HL-60/S4 treated with retinoic acid at 250 ng/mL for 4 days and 3 days (cell line): ENCODE data around the gene CCSER1.
"Not testable (repeated sequence)": the region's sequence is repeated elsewhere in the genome, so short reads cannot be mapped to it uniquely, and the experiment has no call there.

Experiments used
- in situ Hi-C: fragments of 300-500 bp; cut with MboI; formaldehyde crosslinking; loops from 2 replicates; pipeline ENCODE4 v1.7.0; 2022; ENCODE audit warnings: low sequenced_read_pairs

Gene CCSER1

GRCh38 chr4:90641861-90642599, 514.8 kb downstream of the CCSER1 start:
- in situ Hi-C loops, result no loop called here

GRCh38 chr4:90643156-90643555, 516.0 kb downstream of the CCSER1 start:
- in situ Hi-C loops, result no loop called here

- in situ Hi-C loops, result no loop called here
These were observed 521.1 kb downstream of the CCSER1 start for GRCh38 chr4:90648311-90648710.

- in situ Hi-C loops, result no loop called here
These were observed 521.6 kb downstream of the CCSER1 start for GRCh38 chr4:90648791-90649190.

- in situ Hi-C loops, result no loop called here
These were observed 533.5 kb downstream of the CCSER1 start for GRCh38 chr4:90660672-90661071.

GRCh38 chr4:90670183-90670582, 543.0 kb downstream of the CCSER1 start:
- in situ Hi-C loops, result no loop called here

GRCh38 chr4:90689739-90690138, 562.5 kb downstream of the CCSER1 start:
- in situ Hi-C loops, result no loop called here

- in situ Hi-C loops, result no loop called here
These were observed 568.2 kb downstream of the CCSER1 start for GRCh38 chr4:90695411-90695810.

GRCh38 chr4:90705501-90705900, 578.3 kb downstream of the CCSER1 start:
- in situ Hi-C loops, result not testable (repeated sequence)

- in situ Hi-C loops, result no loop called here
These were observed 588.0 kb downstream of the CCSER1 start for GRCh38 chr4:90715242-90715641.

GRCh38 chr4:90718931-90719330, 591.7 kb downstream of the CCSER1 start:
- in situ Hi-C loops, result no loop called here

- in situ Hi-C loops, result no loop called here
These were observed 600.7 kb downstream of the CCSER1 start for GRCh38 chr4:90727938-90728337.

- in situ Hi-C loops, result no loop called here
These were observed 603.6 kb downstream of the CCSER1 start for GRCh38 chr4:90730752-90731151.

GRCh38 chr4:90733211-90733610, 606.0 kb downstream of the CCSER1 start:
- in situ Hi-C loops, result no loop called here

GRCh38 chr4:90745176-90745575, 618.0 kb downstream of the CCSER1 start:
- in situ Hi-C loops, result no loop called here

GRCh38 chr4:90753068-90753467, 625.9 kb downstream of the CCSER1 start:
- in situ Hi-C loops, result no loop called here

- in situ Hi-C loops, result no loop called here
These were observed 630.4 kb downstream of the CCSER1 start for GRCh38 chr4:90757534-90758060.

GRCh38 chr4:90760059-90760458, 632.9 kb downstream of the CCSER1 start:
- in situ Hi-C loops, result no loop called here

- in situ Hi-C loops, result no loop called here
These were observed 639.6 kb downstream of the CCSER1 start for GRCh38 chr4:90766837-90767236.

- in situ Hi-C loops, result no loop called here
These were observed 642.1 kb downstream of the CCSER1 start for GRCh38 chr4:90769251-90769650.

GRCh38 chr4:90780193-90780592, 653.0 kb downstream of the CCSER1 start:
- in situ Hi-C loops, result no loop called here

GRCh38 chr4:90786602-90787001, 659.4 kb downstream of the CCSER1 start:
- in situ Hi-C loops, result no loop called here

GRCh38 chr4:90792696-90793095, 665.5 kb downstream of the CCSER1 start:
- in situ Hi-C loops, result no loop called here
